ENCODE results near the gene P2RY6.

Gene P2RY6

DNA sequence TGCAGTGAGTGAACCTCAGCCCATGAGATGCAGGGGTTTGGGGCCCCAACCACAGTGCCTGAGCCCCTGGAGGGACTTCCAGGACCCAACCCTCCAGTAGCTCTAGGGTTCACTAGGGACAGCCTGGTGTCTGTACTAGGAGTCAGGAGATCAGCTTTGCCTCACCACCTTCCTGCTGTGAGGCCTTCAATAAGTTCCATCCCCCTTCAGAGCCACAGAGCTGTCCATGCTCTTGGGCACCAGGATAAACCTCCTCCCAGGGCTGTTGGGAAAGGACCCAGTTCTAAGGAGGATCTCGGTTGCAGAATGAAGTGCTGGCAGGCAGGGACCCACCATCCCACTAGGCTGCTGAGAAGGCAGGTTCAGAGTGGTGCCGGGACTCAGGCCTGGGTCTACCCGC lies 45.7 kb downstream of the P2RY6 start:
- DNase-seq (ENCODE audit: low read depth): no peak
- no peak overlapping the region for H3K4me3 ChIP-seq (ENCODE audit: low read depth, low read length)
- TF ChIP-seq, protein P1, sequence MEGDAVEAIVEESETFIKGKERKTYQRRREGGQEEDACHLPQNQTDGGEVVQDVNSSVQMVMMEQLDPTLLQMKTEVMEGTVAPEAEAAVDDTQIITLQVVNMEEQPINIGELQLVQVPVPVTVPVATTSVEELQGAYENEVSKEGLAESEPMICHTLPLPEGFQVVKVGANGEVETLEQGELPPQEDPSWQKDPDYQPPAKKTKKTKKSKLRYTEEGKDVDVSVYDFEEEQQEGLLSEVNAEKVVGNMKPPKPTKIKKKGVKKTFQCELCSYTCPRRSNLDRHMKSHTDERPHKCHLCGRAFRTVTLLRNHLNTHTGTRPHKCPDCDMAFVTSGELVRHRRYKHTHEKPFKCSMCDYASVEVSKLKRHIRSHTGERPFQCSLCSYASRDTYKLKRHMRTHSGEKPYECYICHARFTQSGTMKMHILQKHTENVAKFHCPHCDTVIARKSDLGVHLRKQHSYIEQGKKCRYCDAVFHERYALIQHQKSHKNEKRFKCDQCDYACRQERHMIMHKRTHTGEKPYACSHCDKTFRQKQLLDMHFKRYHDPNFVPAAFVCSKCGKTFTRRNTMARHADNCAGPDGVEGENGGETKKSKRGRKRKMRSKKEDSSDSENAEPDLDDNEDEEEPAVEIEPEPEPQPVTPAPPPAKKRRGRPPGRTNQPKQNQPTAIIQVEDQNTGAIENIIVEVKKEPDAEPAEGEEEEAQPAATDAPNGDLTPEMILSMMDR (IDR thresholded peaks at IDR 0.05; ENCODE audit: low read depth, low read length): no peak

DNA sequence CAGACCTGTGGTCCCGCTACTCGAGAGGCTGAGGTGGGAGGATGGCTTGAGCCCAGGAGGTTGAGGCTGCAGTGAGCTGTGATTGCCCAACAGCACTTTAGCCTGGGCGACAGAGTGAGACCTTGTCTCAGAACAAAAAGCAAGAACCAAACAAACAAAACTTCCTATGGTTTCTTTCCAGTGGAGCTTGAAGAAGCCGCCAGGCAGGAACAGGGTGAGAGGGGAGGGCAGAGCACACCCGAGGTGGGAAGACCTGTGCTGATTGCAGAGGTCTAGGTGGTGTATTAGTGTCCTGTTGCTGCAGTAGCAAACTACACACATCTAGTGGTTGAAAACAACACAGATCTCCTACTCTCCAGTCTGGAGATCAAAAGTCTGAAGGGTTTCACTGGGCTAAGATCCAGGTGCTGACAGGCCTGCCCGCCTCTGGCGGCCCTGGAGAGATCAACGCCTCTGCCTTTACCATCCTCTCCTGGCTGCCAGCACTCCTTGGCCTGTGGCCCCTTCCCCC lies 46.4 kb downstream of the P2RY6 start:
- DNase-seq (ENCODE audit: low read depth): no peak
- no peak overlapping the region for H3K4me3 ChIP-seq (ENCODE audit: low read depth, low read length)
- TF ChIP-seq, protein P1 (IDR thresholded peaks at IDR 0.05; ENCODE audit: low read depth, low read length): no peak
- TF ChIP-seq MYC (IDR thresholded peaks at IDR 0.05; ENCODE audit: low read depth, low read length) (no peak), POLR2A (IDR thresholded peaks at IDR 0.05; ENCODE audit: extremely low read depth, insufficient read length) (no peak)
- TF ChIP-seq, protein P2, sequence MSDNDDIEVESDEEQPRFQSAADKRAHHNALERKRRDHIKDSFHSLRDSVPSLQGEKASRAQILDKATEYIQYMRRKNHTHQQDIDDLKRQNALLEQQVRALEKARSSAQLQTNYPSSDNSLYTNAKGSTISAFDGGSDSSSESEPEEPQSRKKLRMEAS (IDR thresholded peaks at IDR 0.05; ENCODE audit: low read depth, low read length): no peak

DNA sequence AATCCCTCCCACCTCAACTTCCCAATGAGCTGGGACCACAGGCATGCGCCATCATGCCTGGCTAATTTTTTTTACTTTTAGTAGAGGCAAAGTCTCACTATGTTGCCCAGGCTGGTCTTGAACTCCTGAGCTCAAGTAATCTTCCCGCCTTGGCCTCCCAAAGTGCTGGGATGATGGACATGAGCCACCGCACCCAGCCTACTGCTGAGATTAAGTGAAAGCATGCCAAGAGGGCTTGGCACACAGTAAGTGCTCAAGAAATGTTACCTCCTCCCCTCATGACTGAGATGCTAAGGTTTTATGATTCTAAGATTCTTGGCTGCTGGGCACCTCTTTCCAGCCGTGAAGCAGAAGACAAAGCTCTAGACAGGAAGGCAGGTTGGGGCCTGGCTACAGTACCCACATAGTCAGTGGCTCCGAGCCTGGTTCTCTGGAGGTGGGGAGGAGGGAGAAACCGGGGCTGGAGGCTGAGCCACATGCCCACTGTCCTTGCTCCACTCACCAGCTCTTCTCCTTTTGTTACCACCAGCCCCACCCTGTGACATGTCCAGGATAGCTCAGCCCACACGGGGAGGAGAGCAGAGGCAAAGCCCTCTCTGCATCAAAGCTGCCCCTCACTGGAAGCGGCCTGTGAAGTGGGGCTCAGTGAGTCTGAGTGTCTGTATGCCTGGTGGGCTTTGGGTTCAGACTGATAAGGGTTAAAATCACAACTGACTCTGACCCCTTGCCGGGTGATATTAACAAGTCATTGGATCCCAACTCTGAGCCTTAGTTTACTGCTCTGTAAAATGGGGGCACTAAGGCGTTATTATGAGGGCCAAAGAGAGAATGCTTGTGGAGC lies 48.8 kb downstream of the P2RY6 start:
- TF ChIP-seq, protein P1 (IDR thresholded peaks at IDR 0.05; ENCODE audit: low read depth, low read length): no peak
- TF ChIP-seq MYC (IDR thresholded peaks at IDR 0.05; ENCODE audit: low read depth, low read length): no peak
- TF ChIP-seq POLR2A (IDR thresholded peaks at IDR 0.05; ENCODE audit: extremely low read depth, insufficient read length): no peak
- TF ChIP-seq, protein P2 (IDR thresholded peaks at IDR 0.05; ENCODE audit: low read depth, low read length): no peak
- DNase-seq (ENCODE audit: low read depth): no peak
- H3K4me3 ChIP-seq (ENCODE audit: low read depth, low read length): no peak overlapping the region

DNA sequence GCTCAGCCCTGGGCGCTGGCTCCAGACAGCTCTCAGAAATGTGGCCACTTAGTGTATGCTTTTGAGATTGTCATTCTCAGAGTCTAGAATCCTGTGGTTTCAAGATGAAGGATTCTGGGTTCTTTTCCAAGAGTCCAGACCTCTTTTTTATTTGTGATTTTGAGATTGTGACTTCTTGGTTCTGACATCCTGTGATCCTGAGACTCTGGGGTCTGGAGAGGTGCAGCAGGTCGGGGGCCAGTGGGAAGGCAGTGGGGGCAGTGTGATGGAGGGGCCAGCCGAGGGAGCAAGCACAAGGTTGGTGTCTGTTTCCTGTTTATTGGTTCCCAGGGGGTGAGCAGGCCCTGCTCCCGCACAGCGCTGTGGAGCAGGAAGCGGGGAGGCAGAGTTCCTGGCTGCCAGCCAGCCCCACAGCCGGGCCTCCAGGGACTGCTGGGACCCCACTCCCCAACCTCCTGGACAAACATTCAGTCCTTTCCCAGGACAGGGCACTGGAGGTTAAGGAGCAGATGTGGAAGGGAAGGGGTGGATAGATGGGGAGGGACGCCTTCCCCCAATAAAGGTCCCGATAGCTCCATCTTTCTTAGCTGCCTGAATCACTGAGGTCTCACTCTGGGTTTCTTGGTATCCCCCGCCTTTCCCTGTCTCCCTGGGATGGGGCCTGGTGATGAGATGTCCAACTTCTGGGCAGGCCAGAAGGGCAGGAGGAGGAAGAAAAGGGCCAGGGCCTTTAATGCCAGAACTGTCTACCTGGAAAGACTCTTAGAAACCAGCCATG lies 49.7 kb downstream of the P2RY6 start:
- H3K4me3 ChIP-seq (ENCODE audit: low read depth, low read length): no peak overlapping the region
- DNase-seq (ENCODE audit: low read depth): peak; percentile 66
- no peak for TF ChIP-seq MYC (IDR thresholded peaks at IDR 0.05; ENCODE audit: low read depth, low read length)
- TF ChIP-seq, protein P2 (IDR thresholded peaks at IDR 0.05; ENCODE audit: low read depth, low read length): no peak
- TF ChIP-seq, protein P1 (IDR thresholded peaks at IDR 0.05; ENCODE audit: low read depth, low read length): peak; percentile 0
- no peak for TF ChIP-seq POLR2A (IDR thresholded peaks at IDR 0.05; ENCODE audit: extremely low read depth, insufficient read length)

DNA sequence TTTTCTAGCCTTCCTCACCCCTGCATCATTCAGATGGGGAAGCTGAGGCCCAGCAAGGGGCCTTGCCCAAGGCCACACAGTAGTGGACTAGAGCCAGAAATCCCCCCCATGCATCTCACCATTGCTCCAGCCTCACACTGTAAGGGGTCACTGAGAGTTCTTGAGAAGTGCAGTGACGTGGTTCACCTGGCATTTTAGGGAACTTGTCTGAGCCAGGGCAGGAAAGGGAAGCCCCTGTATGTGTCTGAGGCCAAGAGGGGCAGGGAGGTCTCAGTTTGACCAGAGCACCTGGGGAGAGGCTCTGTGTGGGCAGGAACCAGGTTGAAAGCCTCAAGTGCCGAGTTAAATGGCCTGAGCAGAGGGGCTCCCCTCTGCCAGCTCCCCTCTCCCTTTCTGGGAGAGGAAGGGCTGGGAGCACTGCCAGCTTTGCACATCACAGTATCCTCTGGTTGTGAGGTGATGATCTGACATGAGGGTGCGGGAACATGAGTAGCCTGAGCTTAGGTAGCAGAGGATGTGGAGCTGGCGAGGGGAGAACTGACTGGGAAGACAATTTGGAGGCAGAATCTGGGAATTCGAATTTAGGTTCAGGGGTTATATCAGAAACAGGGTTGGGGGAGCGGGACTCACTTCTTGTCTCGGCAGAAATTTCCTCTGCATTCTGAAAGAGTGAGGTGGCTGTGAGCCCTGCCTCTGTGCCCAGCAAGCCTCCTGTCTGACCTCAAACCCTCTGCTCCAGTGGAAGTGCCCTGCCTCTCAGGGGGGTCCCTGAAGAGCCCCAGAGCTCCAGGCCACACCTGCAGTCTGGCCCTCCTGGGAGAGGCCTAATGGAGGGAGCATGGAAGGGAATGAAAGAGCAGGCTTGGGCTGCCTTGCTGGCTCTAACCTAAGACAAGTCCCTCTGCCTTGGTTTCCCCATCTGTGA lies 50.5 kb downstream of the P2RY6 start:
- peak; percentile 43 for DNase-seq (ENCODE audit: low read depth)
- TF ChIP-seq MYC (IDR thresholded peaks at IDR 0.05; ENCODE audit: low read depth, low read length): no peak
- TF ChIP-seq, protein P1 (IDR thresholded peaks at IDR 0.05; ENCODE audit: low read depth, low read length): no peak
- TF ChIP-seq, protein P2 (IDR thresholded peaks at IDR 0.05; ENCODE audit: low read depth, low read length): no peak
- no peak for TF ChIP-seq POLR2A (IDR thresholded peaks at IDR 0.05; ENCODE audit: extremely low read depth, insufficient read length)
- no peak overlapping the region for H3K4me3 ChIP-seq (ENCODE audit: low read depth, low read length)
